ENCODE data around the gene C6orf15.

The C6orf15 gene

GRCh38 chr6:31114970-31115849 is 2.8 kb upstream of the C6orf15 start:
- H3K4me3 ChIP-seq (ENCODE audit: low read depth, low read length), result no peak overlapping the region
- no peak for DNase-seq (ENCODE audit: low read depth)
- TF ChIP-seq CTCF (IDR thresholded peaks at IDR 0.05; ENCODE audit: control insufficient read depth, extremely low read depth, insufficient read depth), result peak; percentile 30

- H3K4me3 ChIP-seq (ENCODE audit: low read depth, low read length), result no peak within 1 kb of the TSS
- DNase-seq (ENCODE audit: low read depth), result no peak
- no peak for TF ChIP-seq CTCF (IDR thresholded peaks at IDR 0.05; ENCODE audit: control insufficient read depth, extremely low read depth, insufficient read depth)
Observed at GRCh38 chr6:31114541-31114878, 2.1 kb upstream of the C6orf15 start, which contains the start of gene PSORS1C1. Gene PSORS1C1 (plus strand): TSS chr6:31114800. CDS start chr6:31129633, 14,833 bp downstream.

GRCh38 chr6:31113861-31114540 is 1.6 kb upstream of the C6orf15 start:
- TF ChIP-seq CTCF (IDR thresholded peaks at IDR 0.05; ENCODE audit: control insufficient read depth, extremely low read depth, insufficient read depth), result no peak
- DNase-seq (ENCODE audit: low read depth), result no peak
- no peak overlapping the region for H3K4me3 ChIP-seq (ENCODE audit: low read depth, low read length)

GRCh38 chr6:31111712-31112111 is 663 bp downstream of the C6orf15 start:
- DNase-seq (ENCODE audit: low read depth), result no peak
- no peak for TF ChIP-seq CTCF (IDR thresholded peaks at IDR 0.05; ENCODE audit: control insufficient read depth, extremely low read depth, insufficient read depth)
- no peak overlapping the region for H3K4me3 ChIP-seq (ENCODE audit: low read depth, low read length)

- no peak for TF ChIP-seq CTCF (IDR thresholded peaks at IDR 0.05; ENCODE audit: control insufficient read depth, extremely low read depth, insufficient read depth)
- H3K4me3 ChIP-seq (ENCODE audit: low read depth, low read length), result no peak overlapping the region
- no peak for DNase-seq (ENCODE audit: low read depth)
Observed at GRCh38 chr6:31110825-31111582, 1.4 kb downstream of the C6orf15 start.

GRCh38 chr6:31107052-31107451 is 5.3 kb downstream of the C6orf15 start:
- no peak overlapping the region for H3K4me3 ChIP-seq (ENCODE audit: low read depth, low read length)
- DNase-seq (ENCODE audit: low read depth), result no peak
- no peak for TF ChIP-seq CTCF (IDR thresholded peaks at IDR 0.05; ENCODE audit: control insufficient read depth, extremely low read depth, insufficient read depth)

Data from LNCaP clone FGC (cell line).